H9 (cell line): Measurements from ENCODE around the gene ELFN1. TPM values are rescaled to one million over a fixed set of nuclear protein-coding genes. Genes with fewer than 3 reads are reported as not detected.

Experiments
- DNase-seq: peaks from one replicate; pipeline ENCODE4 v3.0.0-alpha.2; 2017
- H2AFZ ChIP-seq: one replicate; pipeline ENCODE4 v1.6.1; 2013; ENCODE audit warnings: mild to moderate bottlenecking, low read length, control low read depth, moderate library complexity
- H2AK5ac ChIP-seq: 2 replicates; pipeline ENCODE4 v1.6.1; 2013; ENCODE audit warnings: low read length, control low read depth, mixed read lengths; ENCODE audit not compliant: insufficient read length
- H2BK120ac ChIP-seq: one replicate; pipeline ENCODE4 v1.6.1; 2013; ENCODE audit warnings: low read depth, mild to moderate bottlenecking, low read length, control low read depth, inconsistent platforms; ENCODE audit not compliant: poor library complexity, severe bottlenecking
- H2BK12ac ChIP-seq: 2 replicates; pipeline ENCODE4 v1.6.1; 2013; ENCODE audit warnings: low read length, control low read depth, mixed read lengths, low read depth; ENCODE audit not compliant: insufficient read length
- H2BK15ac ChIP-seq: 2 replicates; pipeline ENCODE4 v1.6.1; 2013; ENCODE audit warnings: low read depth, low read length, control low read depth
- H2BK20ac ChIP-seq: one replicate; pipeline ENCODE4 v1.6.1; 2013; ENCODE audit warnings: low read depth, mild to moderate bottlenecking, low read length, control low read depth, inconsistent platforms; ENCODE audit not compliant: poor library complexity, severe bottlenecking
- H2BK5ac ChIP-seq: 2 replicates; pipeline ENCODE4 v1.6.1; 2013; ENCODE audit warnings: low read length, control low read depth, mixed read lengths; ENCODE audit not compliant: insufficient read length
- H3K14ac ChIP-seq: 2 replicates; pipeline ENCODE4 v1.6.1; 2013; ENCODE audit warnings: low read length, control low read depth; ENCODE audit not compliant: insufficient read depth
- H3K18ac ChIP-seq: 2 replicates; pipeline ENCODE4 v1.6.1; 2013; ENCODE audit warnings: low read depth, mild to moderate bottlenecking, mixed read lengths, low read length, control low read depth; ENCODE audit not compliant: insufficient read length
- H3K23ac ChIP-seq: 2 replicates; pipeline ENCODE4 v1.6.1; 2013; ENCODE audit warnings: low read length, control low read depth, mixed read lengths, low read depth; ENCODE audit not compliant: insufficient read length
- H3K23me2 ChIP-seq: 2 replicates; pipeline ENCODE4 v1.6.1; 2013; ENCODE audit warnings: low read depth, mild to moderate bottlenecking, mixed read lengths, low read length, control low read depth; ENCODE audit not compliant: insufficient read length, poor library complexity, severe bottlenecking
- H3K27ac ChIP-seq: 2 replicates; pipeline ENCODE4 v1.5.1; 2013; ENCODE audit warnings: low read length, control low read depth, mixed read lengths, low read depth; ENCODE audit not compliant: insufficient read length
- H3K27me3 ChIP-seq: 2 replicates; pipeline ENCODE4 v1.6.1; 2013; ENCODE audit warnings: low read length, control low read depth, inconsistent platforms; ENCODE audit not compliant: insufficient read depth
- H3K4ac ChIP-seq: 2 replicates; pipeline ENCODE4 v1.6.1; 2013; ENCODE audit warnings: low read depth, mild to moderate bottlenecking, control low read depth, inconsistent platforms, low read length, moderate library complexity
- H3K4me1 ChIP-seq: 2 replicates; pipeline ENCODE4 v1.6.1; 2013; ENCODE audit warnings: low read length, control low read depth, inconsistent platforms; ENCODE audit not compliant: insufficient read depth
- H3K4me2 ChIP-seq: 2 replicates; pipeline ENCODE4 v1.6.1; 2013; ENCODE audit warnings: low read length, control low read depth, mixed read lengths; ENCODE audit not compliant: insufficient read length, insufficient read depth
- H3K56ac ChIP-seq: 2 replicates; pipeline ENCODE4 v1.6.1; 2013; ENCODE audit warnings: low read depth, mild to moderate bottlenecking, mixed read lengths, low read length, control low read depth; ENCODE audit not compliant: insufficient read length
- H3K79me1 ChIP-seq: 2 replicates; pipeline ENCODE4 v1.6.1; 2013; ENCODE audit warnings: low read depth, mild to moderate bottlenecking, moderate library complexity, low read length, control low read depth, inconsistent platforms; ENCODE audit not compliant: insufficient read depth, poor library complexity, severe bottlenecking
- H3K79me2 ChIP-seq: 2 replicates; pipeline ENCODE4 v1.6.1; 2013; ENCODE audit warnings: low read length, control low read depth, inconsistent platforms; ENCODE audit not compliant: insufficient read depth
- H3K9ac ChIP-seq: 2 replicates; pipeline ENCODE4 v1.6.1; 2013; ENCODE audit warnings: low read length, control low read depth, mixed read lengths; ENCODE audit not compliant: insufficient read length; ENCODE audit errors: extremely low read depth
- H3K9me3 ChIP-seq: one replicate; pipeline ENCODE4 v1.6.1; 2013; ENCODE audit warnings: low read depth, low read length, inconsistent platforms; ENCODE audit not compliant: control insufficient read depth
- H3T11ph ChIP-seq: one replicate; pipeline ENCODE4 v1.6.1; 2013; ENCODE audit warnings: mild to moderate bottlenecking, low read length, control low read depth, inconsistent platforms
- H4K20me1 ChIP-seq: one replicate; pipeline ENCODE4 v1.6.1; 2013; ENCODE audit not compliant: control insufficient read depth, insufficient read length, insufficient read depth
- H4K5ac ChIP-seq: 2 replicates; pipeline ENCODE4 v1.6.1; 2013; ENCODE audit warnings: low read depth, mild to moderate bottlenecking, mixed read lengths, low read length, control low read depth; ENCODE audit not compliant: insufficient read length
- H4K8ac ChIP-seq: replicated peaks from 2 replicates; pipeline ENCODE4 v1.6.1; 2013; ENCODE audit warnings: low read length, control low read depth, mixed read lengths, low read depth; ENCODE audit not compliant: insufficient read length
- H4K91ac ChIP-seq: 2 replicates; pipeline ENCODE4 v1.6.1; 2013; ENCODE audit warnings: low read depth, mild to moderate bottlenecking, moderate library complexity, mixed read lengths, low read length, control low read depth; ENCODE audit not compliant: insufficient read length
- H3K27ac Mint-ChIP-seq, 3 experiments: 2 replicates in 2 of 3; 3 replicates in 1 of 3; pipeline ENCODE4 v1.8.0; 2020 to 2021; ENCODE audit warnings: mixed read lengths in 3 of 3, mild to moderate bottlenecking in 1 of 3, moderate library complexity in 1 of 3
- H3K27me3 Mint-ChIP-seq: 2 replicates; pipeline ENCODE4 v1.8.0; 2021; ENCODE audit warnings: low read depth, mild to moderate bottlenecking, moderate library complexity, mixed read lengths
- H3K36me3 Mint-ChIP-seq, 3 experiments: 2 replicates in 2 of 3; 3 replicates in 1 of 3; pipeline ENCODE4 v1.8.0; 2020 to 2021; ENCODE audit warnings: low read depth in 3 of 3, mixed read lengths in 3 of 3; ENCODE audit not compliant: insufficient read depth in 1 of 3
- H3K4me1 Mint-ChIP-seq, 2 experiments: 2 replicates each; pipeline ENCODE4 v1.8.0; 2020; ENCODE audit warnings: mixed read lengths in 2 of 2
- H3K4me3 Mint-ChIP-seq, 2 experiments: 2 replicates in 1 of 2; 3 replicates in 1 of 2; pipeline ENCODE4 v1.8.0; 2020 to 2021; ENCODE audit warnings: mild to moderate bottlenecking in 2 of 2, mixed read lengths in 2 of 2, moderate library complexity in 1 of 2
- H3K9me3 Mint-ChIP-seq, 2 experiments: 2 replicates in 1 of 2; 3 replicates in 1 of 2; pipeline ENCODE4 v1.8.0; 2020; ENCODE audit warnings: mild to moderate bottlenecking in 2 of 2, mixed read lengths in 2 of 2, moderate library complexity in 1 of 2
- CTCF ChIP-seq: fragments of 200-600 bp; sonication (generic); conservative IDR thresholded peaks from 3 replicates; pipeline ENCODE4 v1.8.0; 2021; ENCODE audit warnings: antibody characterized with exemption, mild to moderate bottlenecking
- WGBS: extraction: QIAGEN DNeasy Blood & Tissue Kit; methylation state at CpG from one replicate; pipeline ENCODE4 v1.1.7; 2013; ENCODE audit warnings: missing lambda C conversion rate, low lambda C conversion rate, mixed read lengths; ENCODE audit not compliant: insufficient read length; ENCODE audit errors: extremely low coverage; 5-methylcytosine and 5-hydroxymethylcytosine counted together
- total RNA-seq: library from RNA; stranded (reverse); gene quantifications from 2 replicates; pipeline ENCODE4 v1.2.1, GENCODE V29; 2021

ELFN1 gene
- total RNA-seq, 1 experiment from 2014 or later, result 3.7 TPM

GRCh38 chr7:1715331-1715625, 45.2 kb downstream of the ELFN1 start:
- no CpG with 5 or more reads among the region's 5 CpGs for WGBS
- Mint-ChIP-seq H3K36me3 (no peaks in the 10 kb centered on the region), H3K27me3 (peaks cover 4% of the 10 kb centered on the region), H3K4me1 (peaks cover 30 to 56% of the 10 kb centered on the region in 2 experiments), H3K9me3 (peaks cover 0 to 3% of the 10 kb centered on the region in 2 experiments; a peak in 2 of 5 replicates), H3K4me3 (peak overlapping the region in 1 of 2 experiments; percentile 40; a peak in 2 of 5 replicates), H3K27ac (no peak overlapping the region; a peak in 1 of 7 replicates)
- Histone ChIP-seq H3K23me2 (no peaks in the 10 kb centered on the region), H2BK12ac (no peak overlapping the region), H3K4me2 (no peak overlapping the region), H2BK15ac (no peak overlapping the region), H3K27ac (no peak overlapping the region), H3K4ac (no peak overlapping the region), H3K14ac (no peak overlapping the region), H4K20me1 (peaks cover 3% of the 10 kb centered on the region), H3K79me2 (no peaks in the 10 kb centered on the region), H4K5ac (no peak overlapping the region), H2BK120ac (no peak overlapping the region), H3T11ph (no peak overlapping the region), H3K4me1 (peaks cover 8% of the 10 kb centered on the region; the same call in 1 of the 2 replicates), H4K8ac (no peak overlapping the region), H3K18ac (no peak overlapping the region), H3K79me1 (no peaks in the 10 kb centered on the region), H3K9me3 (no peaks in the 10 kb centered on the region), H2BK20ac (no peak overlapping the region), H3K27me3 (no peaks in the 10 kb centered on the region), H2AFZ (no peak overlapping the region), H3K23ac (no peak overlapping the region), H3K56ac (no peak overlapping the region), H3K9ac (no peak overlapping the region), H2BK5ac (no peak overlapping the region), H2AK5ac (no peak overlapping the region), H4K91ac (no peak overlapping the region)
- DNase-seq, result no peak
- no peak for TF ChIP-seq CTCF
